HG02870 (cell line): Measurements from ENCODE around the gene FXYD4.
"Not testable (repeated sequence)": the region's sequence is repeated elsewhere in the genome, so short reads cannot be mapped to it uniquely, and the experiment has no call there.

ENCODE experiments used
- ATAC-seq: cut with Tn5 transposase; IDR thresholded peaks from one replicate; pipeline ENCODE4 v1.9.1; 2021; ENCODE audit warnings: mild to moderate bottlenecking, moderate library complexity; ENCODE audit not compliant: unreplicated experiment

Gene FXYD4

DNA sequence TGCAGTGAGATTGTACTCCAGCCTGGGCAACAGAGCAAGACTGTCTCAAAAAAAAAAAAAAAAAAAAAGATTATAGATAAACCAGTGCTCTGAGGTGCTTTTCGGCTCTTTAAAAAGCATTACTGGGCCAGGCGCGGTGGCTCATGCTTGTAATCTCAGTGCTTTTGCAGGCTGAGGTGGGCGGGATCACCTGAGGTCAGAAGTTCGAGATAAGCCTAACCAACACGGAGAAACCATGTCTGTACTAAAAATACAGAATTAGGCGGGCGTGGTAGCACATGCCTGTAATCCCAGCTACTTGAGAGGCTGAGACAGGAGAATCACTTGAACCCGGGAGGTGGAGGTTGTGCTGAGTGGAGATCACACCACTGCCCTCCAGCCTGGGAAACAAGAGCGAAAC, 44.1 kb downstream of the FXYD4 start:
- no peak for ATAC-seq

DNA sequence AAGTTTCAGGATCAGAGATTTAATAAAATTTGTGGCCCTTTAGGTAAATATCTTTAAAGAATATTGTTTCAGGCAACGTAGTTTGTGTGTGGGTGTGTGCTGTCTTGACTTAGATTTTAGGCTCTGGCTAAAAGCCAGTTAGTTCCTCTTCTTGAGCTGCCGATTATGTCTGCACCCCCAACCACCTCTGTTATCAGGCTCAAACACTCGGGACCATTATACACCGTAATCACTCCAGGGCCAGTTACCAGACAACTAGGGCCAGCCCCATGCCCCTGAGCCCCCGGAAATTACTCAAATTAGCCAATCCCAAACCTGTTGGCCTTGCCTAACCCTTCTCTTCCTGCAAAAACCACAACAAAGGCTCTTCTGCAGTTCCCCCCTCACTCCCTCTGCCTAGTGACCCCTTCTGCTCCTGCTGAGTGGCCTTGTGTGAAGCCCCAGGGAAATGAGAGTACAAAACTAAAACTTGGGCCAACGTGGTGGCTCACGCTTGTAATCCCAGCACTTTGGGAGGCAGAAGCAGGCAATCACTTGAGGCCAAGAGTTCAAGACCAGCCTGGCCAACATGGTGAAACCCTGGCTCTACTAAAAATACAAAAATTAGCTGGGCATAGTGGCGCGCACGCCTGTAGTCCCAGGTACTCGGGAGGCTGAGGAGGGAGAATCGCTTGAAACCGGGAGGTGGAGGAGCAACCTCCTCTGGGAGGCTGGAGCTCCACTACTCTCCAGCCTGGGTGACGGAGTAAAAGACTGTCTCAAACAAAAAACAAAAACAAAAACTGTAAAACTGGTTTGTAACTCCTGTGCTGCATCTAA, 46.7 kb downstream of the FXYD4 start:
- ATAC-seq: no peak

DNA sequence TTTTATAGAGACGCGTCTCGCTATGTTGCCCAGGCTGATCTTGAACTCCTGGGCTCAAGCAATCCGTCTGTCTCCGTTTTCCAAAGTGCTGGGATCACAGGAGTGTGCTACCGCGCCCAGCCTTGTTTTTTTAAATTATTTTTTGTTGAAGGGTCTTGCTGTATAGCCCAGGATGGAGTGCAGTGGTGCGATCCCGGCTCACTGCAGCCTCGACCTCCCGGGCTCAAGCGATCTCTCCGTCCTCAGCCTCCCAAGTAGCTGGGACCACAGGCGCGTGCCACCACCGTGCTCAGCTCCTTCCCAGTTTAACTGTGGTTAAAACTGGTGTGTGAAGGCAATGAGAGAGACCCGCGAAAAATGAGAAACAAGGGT, 48.5 kb downstream of the FXYD4 start:
- no peak for ATAC-seq

DNA sequence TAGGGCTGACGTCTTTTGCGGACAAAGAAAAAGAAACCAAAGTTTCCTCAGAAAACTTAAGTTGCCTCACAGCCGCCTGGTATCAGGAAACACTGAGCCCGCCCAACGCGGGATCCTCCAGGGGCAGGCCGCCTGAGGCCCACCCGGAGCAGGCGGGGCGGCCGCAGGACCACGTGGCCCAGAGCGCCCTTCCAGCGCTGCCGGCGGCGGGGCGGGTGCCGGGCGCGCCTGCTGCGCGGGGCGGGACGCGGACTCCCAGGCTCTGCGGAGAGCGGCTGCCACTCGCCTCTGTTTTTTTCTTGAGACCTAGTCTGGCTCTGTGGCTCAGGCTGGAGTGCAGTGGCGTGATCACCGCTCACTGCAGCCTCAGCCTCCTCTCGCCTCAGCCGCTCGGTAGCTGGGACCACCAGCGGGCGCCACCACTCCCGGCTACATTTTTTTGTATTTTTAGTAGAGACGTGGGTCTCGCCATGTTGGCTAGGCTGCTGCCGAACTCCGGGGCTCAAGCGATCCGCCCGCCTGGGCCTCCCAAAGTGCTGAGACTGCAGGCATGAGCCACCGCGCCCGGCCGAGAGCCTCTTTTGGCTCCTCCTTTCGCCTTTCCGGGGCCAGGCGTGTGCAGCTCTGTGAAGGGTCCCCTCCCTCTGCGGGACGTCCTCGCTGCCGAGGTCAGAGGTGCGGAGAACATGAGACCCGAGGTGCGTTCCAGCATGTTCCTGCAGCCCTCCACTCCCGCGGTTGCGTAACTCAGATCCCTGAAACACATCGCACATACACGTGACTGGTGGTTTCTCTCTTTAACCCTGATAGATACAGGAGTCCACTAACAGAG, 49.1 kb downstream of the FXYD4 start:
- ATAC-seq: peak; percentile 83

DNA sequence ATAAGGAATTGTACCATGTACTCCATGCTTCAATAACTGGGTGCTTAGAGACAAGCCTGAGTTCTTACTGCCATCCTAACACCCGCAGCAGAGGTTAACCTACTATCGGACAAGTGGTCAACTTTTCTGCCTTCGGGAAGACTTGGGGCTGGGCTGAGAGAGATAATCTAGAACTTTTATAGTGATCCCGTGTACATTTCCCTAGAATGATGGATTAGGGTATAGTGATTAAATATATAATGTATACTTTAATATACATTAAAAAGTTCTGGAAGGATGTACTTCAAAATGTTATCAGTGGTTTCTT, 49.7 kb downstream of the FXYD4 start:
- no peak for ATAC-seq

DNA sequence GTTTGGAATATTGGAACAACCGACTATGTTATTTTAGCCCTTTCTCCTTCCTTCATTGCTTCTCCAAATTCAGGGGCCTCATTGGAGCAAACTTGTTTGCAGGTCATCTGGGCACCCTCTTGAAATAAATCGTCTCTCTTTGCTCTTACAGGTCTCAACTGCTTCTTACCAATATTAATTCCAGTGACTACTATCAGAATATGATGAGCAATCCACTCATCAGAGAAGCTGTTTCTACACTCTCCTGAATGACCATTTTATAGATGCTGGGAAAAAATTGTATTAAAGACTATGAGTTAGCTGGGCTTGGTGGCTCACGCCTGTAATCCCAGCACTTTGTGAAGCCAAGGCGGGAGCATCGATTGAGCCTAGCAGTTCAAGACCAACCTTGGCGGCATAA, 50.1 kb downstream of the FXYD4 start:
- no peak for ATAC-seq

DNA sequence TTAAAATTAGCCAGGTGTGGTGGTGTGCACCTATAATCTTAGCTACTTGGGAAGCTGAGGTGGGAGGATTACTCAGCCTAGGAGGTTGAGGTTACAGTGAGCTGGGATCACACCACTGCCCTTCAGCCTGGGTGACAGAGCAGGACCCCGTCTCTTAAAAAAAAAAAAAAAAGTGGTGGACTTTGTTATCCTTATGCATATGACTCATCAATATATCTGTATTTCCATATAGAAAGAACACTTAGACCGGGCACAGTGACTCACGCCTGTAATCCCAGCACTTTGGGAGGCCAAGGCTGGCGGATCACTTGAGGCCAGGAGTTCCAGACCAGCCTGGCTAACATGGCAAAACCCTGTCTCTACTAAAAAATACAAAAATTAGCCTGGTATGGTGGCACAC, 50.5 kb downstream of the FXYD4 start:
- ATAC-seq: not testable (repeated sequence)

DNA sequence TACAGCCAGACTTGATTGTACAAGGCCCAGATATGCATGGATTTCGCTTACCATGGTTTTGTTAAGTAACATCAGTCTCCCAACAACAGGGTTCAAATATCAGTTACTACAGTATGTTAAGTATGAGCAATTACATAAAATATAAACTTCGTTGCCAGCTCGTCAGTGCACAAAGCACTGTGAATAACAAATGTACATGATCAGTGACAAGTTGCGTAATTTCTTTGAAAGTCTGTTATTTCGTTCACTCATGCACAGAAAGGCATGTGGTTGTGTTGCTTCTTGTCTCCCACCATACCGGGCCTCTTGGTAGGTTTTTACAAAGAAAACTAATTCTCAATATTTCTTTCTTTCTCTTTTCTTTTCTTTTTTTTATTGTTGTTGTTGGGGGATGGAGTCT, 53.0 kb downstream of the FXYD4 start:
- ATAC-seq: no peak
